Nephron (organoid): Measurements from ENCODE around the gene TSPAN14.

Source experiments
- H3K27ac Mint-ChIP-seq, 3 experiments: 2 replicates each; pipeline ENCODE4 v1.8.0; 2020; ENCODE audit warnings: mixed read lengths in 3 of 3, mild to moderate bottlenecking in 2 of 3, moderate library complexity in 1 of 3
- H3K27me3 Mint-ChIP-seq: 2 replicates; pipeline ENCODE4 v1.8.0; 2021; ENCODE audit warnings: low read depth, mild to moderate bottlenecking, moderate library complexity, mixed read lengths
- H3K36me3 Mint-ChIP-seq: 2 replicates; pipeline ENCODE4 v1.8.0; 2020; ENCODE audit warnings: low read depth, mixed read lengths
- H3K4me1 Mint-ChIP-seq: 2 replicates; pipeline ENCODE4 v1.8.0; 2020; ENCODE audit warnings: mixed read lengths
- H3K4me3 Mint-ChIP-seq, 3 experiments: 2 replicates each; pipeline ENCODE4 v1.8.0; 2020; ENCODE audit warnings: mild to moderate bottlenecking in 3 of 3, mixed read lengths in 3 of 3, moderate library complexity in 2 of 3
- H3K9me3 Mint-ChIP-seq: 2 replicates; pipeline ENCODE4 v1.8.0; 2020; ENCODE audit warnings: mixed read lengths
- CTCF ChIP-seq, 3 experiments: fragments of 200-600 bp; sonication (generic); IDR thresholded peaks; one replicate each; pipeline ENCODE4 v1.5.0; 2021; ENCODE audit warnings: antibody characterized with exemption in 3 of 3; ENCODE audit not compliant: unreplicated experiment in 3 of 3

Gene TSPAN14

GRCh38 chr10:80462981-80463741 is 9.1 kb downstream of the TSPAN14 start:
- no peak for TF ChIP-seq CTCF (IDR thresholded peaks at IDR 0.05; ENCODE audit: unreplicated experiment in 3 of 3)
- Mint-ChIP-seq H3K36me3 (no peaks in the 10 kb centered on the region), H3K4me3 (peak overlapping the region in 2 of 3 experiments; percentile 7 to 49), H3K27ac (peak overlapping the region; percentile 82 to 93 (median 89)), H3K27me3 (peaks cover 3% of the 10 kb centered on the region), H3K4me1 (peaks cover 94% of the 10 kb centered on the region), H3K9me3 (no peaks in the 10 kb centered on the region)

DNA sequence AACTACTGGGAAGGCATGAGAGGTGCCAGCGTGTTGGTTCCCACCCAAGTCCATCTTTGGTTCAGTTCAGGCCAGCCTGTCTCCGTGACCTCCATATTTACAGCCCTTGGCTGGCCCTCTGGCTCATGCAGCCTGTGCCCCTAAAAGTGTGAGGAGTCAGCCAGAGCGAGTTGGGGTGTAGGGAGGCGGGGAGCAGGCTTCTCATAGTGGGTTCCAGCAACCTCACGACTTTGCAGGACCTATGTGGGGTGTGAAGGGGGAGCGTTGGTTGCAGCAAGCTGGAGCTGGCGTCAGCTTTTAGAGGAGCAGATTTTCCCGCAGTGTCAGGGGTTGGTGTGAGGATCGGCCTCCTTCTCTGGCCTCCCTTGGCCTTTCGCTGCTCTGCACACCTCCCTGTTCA is 9.8 kb downstream of the TSPAN14 start:
- Mint-ChIP-seq H3K27ac (peak overlapping the region; percentile 82 to 93 (median 89)), H3K36me3 (no peaks in the 10 kb centered on the region), H3K27me3 (peaks cover 3% of the 10 kb centered on the region), H3K4me1 (peaks cover 94% of the 10 kb centered on the region), H3K4me3 (peak overlapping the region in 1 of 3 experiments; percentile 49), H3K9me3 (no peaks in the 10 kb centered on the region)
- no peak for TF ChIP-seq CTCF (IDR thresholded peaks at IDR 0.05; ENCODE audit: unreplicated experiment in 3 of 3)

DNA sequence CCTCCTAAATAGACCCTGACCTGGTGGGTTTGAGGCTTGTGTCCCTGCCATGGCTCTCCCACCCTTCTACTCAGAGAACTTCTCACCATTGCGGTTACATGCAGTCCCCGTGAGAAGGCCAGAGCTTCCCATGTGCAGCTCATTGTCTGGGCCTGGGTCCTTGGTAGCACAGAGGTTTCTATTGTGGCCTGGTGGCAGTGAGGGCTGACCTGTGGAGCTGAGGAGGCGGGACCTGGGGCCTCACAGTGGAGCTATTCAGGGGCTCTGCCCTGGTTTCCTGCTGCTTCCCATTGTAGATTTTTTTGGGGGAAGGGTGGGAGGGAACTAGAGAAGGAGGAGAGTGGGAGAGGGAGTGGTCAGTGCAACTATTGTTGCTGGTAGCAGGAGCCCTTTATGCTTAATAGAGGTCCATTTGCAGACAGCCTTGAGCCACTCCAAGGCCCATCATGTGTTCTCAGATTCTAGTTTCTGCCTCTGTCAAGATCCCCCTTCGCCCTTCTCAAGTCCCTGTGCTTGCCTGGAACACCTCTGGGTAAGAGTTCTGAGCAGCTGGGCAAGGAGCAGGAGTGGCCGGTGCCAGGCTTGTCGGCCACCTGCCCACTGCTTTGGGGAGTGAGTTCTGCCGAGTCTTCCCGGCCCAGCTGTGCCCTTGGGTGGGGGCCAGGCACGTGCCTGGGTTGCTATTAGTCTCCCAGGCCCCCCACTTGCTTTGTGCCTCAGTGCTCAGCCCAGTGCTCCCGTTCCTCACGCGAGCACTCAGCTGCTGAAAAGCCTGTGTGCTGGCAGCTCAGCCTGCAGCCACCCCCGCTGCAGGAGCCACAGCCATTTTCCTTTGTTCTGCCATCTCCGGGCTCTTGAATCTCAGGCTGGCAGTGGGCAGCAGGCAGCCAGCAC is 10.7 kb downstream of the TSPAN14 start:
- Mint-ChIP-seq H3K4me1 (peaks cover 94% of the 10 kb centered on the region), H3K9me3 (no peaks in the 10 kb centered on the region), H3K36me3 (no peaks in the 10 kb centered on the region), H3K27ac (peak overlapping the region; percentile 82 to 93 (median 89)), H3K4me3 (peak overlapping the region; percentile 27 to 47 (median 27)), H3K27me3 (no peaks in the 10 kb centered on the region)
- TF ChIP-seq CTCF (IDR thresholded peaks at IDR 0.05; ENCODE audit: unreplicated experiment in 3 of 3): no peak

GRCh38 chr10:80465451-80465835 is 11.3 kb downstream of the TSPAN14 start:
- Mint-ChIP-seq H3K36me3 (no peaks in the 10 kb centered on the region), H3K9me3 (no peaks in the 10 kb centered on the region), H3K4me1 (peaks cover 87% of the 10 kb centered on the region), H3K27ac (peak overlapping the region; percentile 82 to 93 (median 89)), H3K4me3 (peak overlapping the region in 1 of 3 experiments; percentile 47), H3K27me3 (no peaks in the 10 kb centered on the region)
- no peak for TF ChIP-seq CTCF (IDR thresholded peaks at IDR 0.05; ENCODE audit: unreplicated experiment in 3 of 3)

- peaks cover 85% of the 10 kb centered on the region for H3K4me1 Mint-ChIP-seq
- H3K9me3 Mint-ChIP-seq: no peaks in the 10 kb centered on the region
- peak overlapping the region; percentile 81 to 93 (median 82) for H3K27ac Mint-ChIP-seq
- TF ChIP-seq CTCF (IDR thresholded peaks at IDR 0.05; ENCODE audit: unreplicated experiment in 3 of 3): no peak
- H3K36me3 Mint-ChIP-seq: peaks cover 2% of the 10 kb centered on the region
- no peaks in the 10 kb centered on the region for H3K27me3 Mint-ChIP-seq
- H3K4me3 Mint-ChIP-seq: peak overlapping the region in 2 of 3 experiments; percentile 5 to 42
Measured at GRCh38 chr10:80465839-80466590, 11.9 kb downstream of the TSPAN14 start.
